ENCODE measurements around the gene NACAD.

NACAD gene

GRCh38 chr7:45054442-45054841 lies 34.3 kb downstream of the NACAD start:
- Histone ChIP-seq H3K36me3 (ENCODE audit: control insufficient read depth, insufficient read depth, low read length) (no peaks in the 10 kb centered on the region), H3K4me1 (ENCODE audit: control insufficient read depth, insufficient read depth, low read length) (no peaks in the 10 kb centered on the region), H3K9ac (ENCODE audit: low read depth, low read length) (no peak overlapping the region), H3K4me3 (ENCODE audit: low read depth, low read length) (no peak overlapping the region), H3K9me3 (ENCODE audit: control insufficient read depth, insufficient read depth, low read length) (no peaks in the 10 kb centered on the region), H3K27me3 (ENCODE audit: control insufficient read depth, insufficient read depth, low read length) (no peaks in the 10 kb centered on the region)

GRCh38 chr7:45053941-45054340 lies 34.8 kb downstream of the NACAD start:
- Histone ChIP-seq H3K4me3 (ENCODE audit: low read depth, low read length) (no peak overlapping the region), H3K27me3 (ENCODE audit: control insufficient read depth, insufficient read depth, low read length) (no peaks in the 10 kb centered on the region), H3K36me3 (ENCODE audit: control insufficient read depth, insufficient read depth, low read length) (no peaks in the 10 kb centered on the region), H3K9me3 (ENCODE audit: control insufficient read depth, insufficient read depth, low read length) (no peaks in the 10 kb centered on the region), H3K9ac (ENCODE audit: low read depth, low read length) (no peak overlapping the region), H3K4me1 (ENCODE audit: control insufficient read depth, insufficient read depth, low read length) (no peaks in the 10 kb centered on the region)

GRCh38 chr7:45053401-45053800 lies 35.4 kb downstream of the NACAD start:
- H3K4me1 ChIP-seq (ENCODE audit: control insufficient read depth, insufficient read depth, low read length) = no peaks in the 10 kb centered on the region
- H3K9ac ChIP-seq (ENCODE audit: low read depth, low read length) = no peak overlapping the region
- H3K9me3 ChIP-seq (ENCODE audit: control insufficient read depth, insufficient read depth, low read length) = no peaks in the 10 kb centered on the region
- no peaks in the 10 kb centered on the region for H3K27me3 ChIP-seq (ENCODE audit: control insufficient read depth, insufficient read depth, low read length)
- H3K4me3 ChIP-seq (ENCODE audit: low read depth, low read length) = no peak overlapping the region
- no peaks in the 10 kb centered on the region for H3K36me3 ChIP-seq (ENCODE audit: control insufficient read depth, insufficient read depth, low read length)

GRCh38 chr7:45052011-45052410 lies 36.8 kb downstream of the NACAD start:
- Histone ChIP-seq H3K27me3 (ENCODE audit: control insufficient read depth, insufficient read depth, low read length) (no peaks in the 10 kb centered on the region), H3K4me1 (ENCODE audit: control insufficient read depth, insufficient read depth, low read length) (no peaks in the 10 kb centered on the region), H3K9ac (ENCODE audit: low read depth, low read length) (no peak overlapping the region), H3K4me3 (ENCODE audit: low read depth, low read length) (no peak overlapping the region), H3K36me3 (ENCODE audit: control insufficient read depth, insufficient read depth, low read length) (no peaks in the 10 kb centered on the region), H3K9me3 (ENCODE audit: control insufficient read depth, insufficient read depth, low read length) (no peaks in the 10 kb centered on the region)

GRCh38 chr7:45050198-45050597 lies 38.6 kb downstream of the NACAD start:
- Histone ChIP-seq H3K27me3 (ENCODE audit: control insufficient read depth, insufficient read depth, low read length) (no peaks in the 10 kb centered on the region), H3K4me3 (ENCODE audit: low read depth, low read length) (no peak overlapping the region), H3K36me3 (ENCODE audit: control insufficient read depth, insufficient read depth, low read length) (no peaks in the 10 kb centered on the region), H3K9ac (ENCODE audit: low read depth, low read length) (no peak overlapping the region), H3K4me1 (ENCODE audit: control insufficient read depth, insufficient read depth, low read length) (no peaks in the 10 kb centered on the region), H3K9me3 (ENCODE audit: control insufficient read depth, insufficient read depth, low read length) (no peaks in the 10 kb centered on the region)

- Histone ChIP-seq H3K9ac (ENCODE audit: low read depth, low read length) (no peak overlapping the region), H3K27me3 (ENCODE audit: control insufficient read depth, insufficient read depth, low read length) (no peaks in the 10 kb centered on the region), H3K9me3 (ENCODE audit: control insufficient read depth, insufficient read depth, low read length) (no peaks in the 10 kb centered on the region), H3K36me3 (ENCODE audit: control insufficient read depth, insufficient read depth, low read length) (no peaks in the 10 kb centered on the region), H3K4me1 (ENCODE audit: control insufficient read depth, insufficient read depth, low read length) (no peaks in the 10 kb centered on the region), H3K4me3 (ENCODE audit: low read depth, low read length) (no peak overlapping the region)
Measured at GRCh38 chr7:45048748-45049147, 40.0 kb downstream of the NACAD start.

- Histone ChIP-seq H3K9ac (ENCODE audit: low read depth, low read length) (no peak overlapping the region), H3K9me3 (ENCODE audit: control insufficient read depth, insufficient read depth, low read length) (no peaks in the 10 kb centered on the region), H3K4me1 (ENCODE audit: control insufficient read depth, insufficient read depth, low read length) (no peaks in the 10 kb centered on the region), H3K36me3 (ENCODE audit: control insufficient read depth, insufficient read depth, low read length) (no peaks in the 10 kb centered on the region), H3K27me3 (ENCODE audit: control insufficient read depth, insufficient read depth, low read length) (no peaks in the 10 kb centered on the region), H3K4me3 (ENCODE audit: low read depth, low read length) (no peak overlapping the region)
Measured at GRCh38 chr7:45044338-45044737, 44.4 kb downstream of the NACAD start.

GRCh38 chr7:45039106-45039505 lies 49.7 kb downstream of the NACAD start:
- no peak overlapping the region for H3K4me3 ChIP-seq (ENCODE audit: low read depth, low read length)
- peaks cover 8% of the 10 kb centered on the region for H3K4me1 ChIP-seq (ENCODE audit: control insufficient read depth, insufficient read depth, low read length)
- no peak overlapping the region for H3K9ac ChIP-seq (ENCODE audit: low read depth, low read length)
- H3K36me3 ChIP-seq (ENCODE audit: control insufficient read depth, insufficient read depth, low read length) = no peaks in the 10 kb centered on the region
- no peaks in the 10 kb centered on the region for H3K9me3 ChIP-seq (ENCODE audit: control insufficient read depth, insufficient read depth, low read length)
- no peaks in the 10 kb centered on the region for H3K27me3 ChIP-seq (ENCODE audit: control insufficient read depth, insufficient read depth, low read length)

- H3K9me3 ChIP-seq (ENCODE audit: control insufficient read depth, insufficient read depth, low read length) = no peaks in the 10 kb centered on the region
- H3K4me1 ChIP-seq (ENCODE audit: control insufficient read depth, insufficient read depth, low read length) = peaks cover 13% of the 10 kb centered on the region
- no peak overlapping the region for H3K4me3 ChIP-seq (ENCODE audit: low read depth, low read length)
- H3K9ac ChIP-seq (ENCODE audit: low read depth, low read length) = no peak overlapping the region
- H3K27me3 ChIP-seq (ENCODE audit: control insufficient read depth, insufficient read depth, low read length) = no peaks in the 10 kb centered on the region
- H3K36me3 ChIP-seq (ENCODE audit: control insufficient read depth, insufficient read depth, low read length) = no peaks in the 10 kb centered on the region
Measured at GRCh38 chr7:45037876-45038275, 50.9 kb downstream of the NACAD start.

GRCh38 chr7:45036796-45037195 lies 52.0 kb downstream of the NACAD start:
- H3K4me3 ChIP-seq (ENCODE audit: low read depth, low read length) = no peak overlapping the region
- peaks cover 13% of the 10 kb centered on the region for H3K4me1 ChIP-seq (ENCODE audit: control insufficient read depth, insufficient read depth, low read length)
- H3K36me3 ChIP-seq (ENCODE audit: control insufficient read depth, insufficient read depth, low read length) = no peaks in the 10 kb centered on the region
- H3K9ac ChIP-seq (ENCODE audit: low read depth, low read length) = no peak overlapping the region
- H3K9me3 ChIP-seq (ENCODE audit: control insufficient read depth, insufficient read depth, low read length) = no peaks in the 10 kb centered on the region
- no peaks in the 10 kb centered on the region for H3K27me3 ChIP-seq (ENCODE audit: control insufficient read depth, insufficient read depth, low read length)

- peaks cover 13% of the 10 kb centered on the region for H3K4me1 ChIP-seq (ENCODE audit: control insufficient read depth, insufficient read depth, low read length)
Measured at GRCh38 chr7:45036317-45036716, 52.5 kb downstream of the NACAD start.

GRCh38 chr7:45035893-45036292 lies 52.9 kb downstream of the NACAD start:
- no peak overlapping the region for H3K4me3 ChIP-seq (ENCODE audit: low read depth, low read length)

More at GRCh38 chr7:45036317-45036716, 52.5 kb downstream of the NACAD start:
- Histone ChIP-seq H3K36me3 (ENCODE audit: control insufficient read depth, insufficient read depth, low read length) (no peaks in the 10 kb centered on the region), H3K9ac (ENCODE audit: low read depth, low read length) (no peak overlapping the region), H3K4me3 (ENCODE audit: low read depth, low read length) (no peak overlapping the region), H3K27me3 (ENCODE audit: control insufficient read depth, insufficient read depth, low read length) (no peaks in the 10 kb centered on the region), H3K9me3 (ENCODE audit: control insufficient read depth, insufficient read depth, low read length) (no peaks in the 10 kb centered on the region)

GRCh38 chr7:45035371-45035770 lies 53.4 kb downstream of the NACAD start:
- no peaks in the 10 kb centered on the region for H3K9me3 ChIP-seq (ENCODE audit: control insufficient read depth, insufficient read depth, low read length)
- H3K27me3 ChIP-seq (ENCODE audit: control insufficient read depth, insufficient read depth, low read length) = no peaks in the 10 kb centered on the region
- peaks cover 13% of the 10 kb centered on the region for H3K4me1 ChIP-seq (ENCODE audit: control insufficient read depth, insufficient read depth, low read length)
- no peak overlapping the region for H3K4me3 ChIP-seq (ENCODE audit: low read depth, low read length)
- H3K36me3 ChIP-seq (ENCODE audit: control insufficient read depth, insufficient read depth, low read length) = no peaks in the 10 kb centered on the region
- no peak overlapping the region for H3K9ac ChIP-seq (ENCODE audit: low read depth, low read length)

More at GRCh38 chr7:45035893-45036292, 52.9 kb downstream of the NACAD start:
- Histone ChIP-seq H3K4me1 (ENCODE audit: control insufficient read depth, insufficient read depth, low read length) (peaks cover 13% of the 10 kb centered on the region), H3K9me3 (ENCODE audit: control insufficient read depth, insufficient read depth, low read length) (no peaks in the 10 kb centered on the region), H3K36me3 (ENCODE audit: control insufficient read depth, insufficient read depth, low read length) (no peaks in the 10 kb centered on the region), H3K27me3 (ENCODE audit: control insufficient read depth, insufficient read depth, low read length) (no peaks in the 10 kb centered on the region), H3K9ac (ENCODE audit: low read depth, low read length) (no peak overlapping the region)

All from iPS-15b (cell line).